Measurements from ENCODE around the gene RPL22. TPM values are rescaled to one million over a fixed set of nuclear protein-coding genes. Genes with fewer than 3 reads are reported as not detected.

The RPL22 gene
- total RNA-seq, 1 experiment from 2014 or later, result 309 TPM

DNA sequence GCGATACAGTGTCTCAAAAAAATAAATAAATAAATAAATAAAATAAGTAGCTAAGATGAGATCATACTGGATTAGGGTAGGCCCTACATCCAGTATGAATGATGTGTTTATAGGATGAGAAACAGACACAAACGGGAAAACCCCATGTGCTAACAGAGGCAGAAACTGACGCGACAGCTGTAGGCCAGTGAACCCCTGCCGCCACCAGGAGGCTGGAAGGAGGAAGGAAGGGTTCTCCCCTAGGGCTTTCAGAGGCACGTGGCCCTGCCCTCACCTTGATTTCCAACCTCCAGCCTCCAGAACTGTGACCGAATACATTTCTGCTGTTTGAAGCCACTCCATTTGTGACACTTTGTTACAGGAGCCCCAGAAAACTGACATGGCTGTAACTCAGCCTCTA lies 57.8 kb downstream of the RPL22 start:
- CTCF ChIA-PET, result interaction anchor here (0.9 kb wide), 1 partner anchor 66 kb away, joined by 5 read pairs; no protein-coding TSS in a partner anchor
- H3K9me3 ChIP-seq (ENCODE audit: control insufficient read depth, insufficient read depth, low read depth, low read length), result no peaks in the 10 kb centered on the region
- in situ Hi-C loops (cut with HindIII; ENCODE audit: low pct_unique_long_range_greater_than_20kb, low sequenced_read_pairs), result no loop called here

DNA sequence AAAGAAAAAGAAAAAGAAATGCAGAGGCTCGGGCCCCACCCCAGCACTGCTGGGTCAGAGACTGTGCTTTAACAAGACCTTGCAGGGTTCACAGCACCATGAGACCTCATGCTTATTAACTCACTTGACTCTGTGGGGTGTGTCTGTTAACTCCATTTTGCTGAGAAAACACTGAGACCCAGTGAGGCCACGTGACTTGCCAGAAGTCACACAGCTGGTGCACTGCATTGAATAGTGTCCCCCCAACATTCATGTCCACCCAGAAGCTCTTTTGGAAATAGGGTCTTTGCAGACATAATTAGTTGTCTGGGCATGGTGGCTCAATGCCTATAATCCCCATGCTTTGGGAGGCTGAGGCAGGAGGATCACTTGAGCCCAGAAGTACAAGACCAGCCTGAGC lies 59.0 kb downstream of the RPL22 start:
- ChIA-PET CTCF (no interaction called here), POLR2A (no interaction called here)
- in situ Hi-C loops (cut with HindIII; ENCODE audit: low pct_unique_long_range_greater_than_20kb, low sequenced_read_pairs) (no loop called here), intact Hi-C loops (cut with micrococcal nuclease; ENCODE audit: unreplicated experiment) (no loop called here)
- DNase-seq (ENCODE audit: low read depth, low spot score) (no peak), ATAC-seq (no peak)
- no peak overlapping the region for H3K4me3 ChIP-seq (ENCODE audit: low read depth in 2 of 2, low read length in 2 of 2)
- no peaks in the 10 kb centered on the region for H3K9me3 ChIP-seq (ENCODE audit: control insufficient read depth, insufficient read depth, low read depth, low read length)
- peaks cover 4% of the 10 kb centered on the region; the same call in 1 of the 2 replicates for H3K36me3 ChIP-seq (ENCODE audit: control insufficient read depth, insufficient read depth, low read length)
- TF ChIP-seq SIN3A (IDR thresholded peaks at IDR 0.05; ENCODE audit: borderline replicate concordance, insufficient read depth, low read depth, low read length) (no peak), TCF7L2 (IDR thresholded peaks at IDR 0.05; ENCODE audit: low read depth, low read length) (no peak), POLR2AphosphoS5 (IDR thresholded peaks at IDR 0.05; ENCODE audit: low read depth, low read length) (no peak)
- TF ChIP-seq, protein P1, sequence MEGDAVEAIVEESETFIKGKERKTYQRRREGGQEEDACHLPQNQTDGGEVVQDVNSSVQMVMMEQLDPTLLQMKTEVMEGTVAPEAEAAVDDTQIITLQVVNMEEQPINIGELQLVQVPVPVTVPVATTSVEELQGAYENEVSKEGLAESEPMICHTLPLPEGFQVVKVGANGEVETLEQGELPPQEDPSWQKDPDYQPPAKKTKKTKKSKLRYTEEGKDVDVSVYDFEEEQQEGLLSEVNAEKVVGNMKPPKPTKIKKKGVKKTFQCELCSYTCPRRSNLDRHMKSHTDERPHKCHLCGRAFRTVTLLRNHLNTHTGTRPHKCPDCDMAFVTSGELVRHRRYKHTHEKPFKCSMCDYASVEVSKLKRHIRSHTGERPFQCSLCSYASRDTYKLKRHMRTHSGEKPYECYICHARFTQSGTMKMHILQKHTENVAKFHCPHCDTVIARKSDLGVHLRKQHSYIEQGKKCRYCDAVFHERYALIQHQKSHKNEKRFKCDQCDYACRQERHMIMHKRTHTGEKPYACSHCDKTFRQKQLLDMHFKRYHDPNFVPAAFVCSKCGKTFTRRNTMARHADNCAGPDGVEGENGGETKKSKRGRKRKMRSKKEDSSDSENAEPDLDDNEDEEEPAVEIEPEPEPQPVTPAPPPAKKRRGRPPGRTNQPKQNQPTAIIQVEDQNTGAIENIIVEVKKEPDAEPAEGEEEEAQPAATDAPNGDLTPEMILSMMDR (IDR thresholded peaks at IDR 0.05), result no peak
- H3K27me3 ChIP-seq (ENCODE audit: control insufficient read depth, insufficient read depth, low read length), result no peaks in the 10 kb centered on the region
- no peaks in the 10 kb centered on the region for H3K4me1 ChIP-seq (ENCODE audit: control insufficient read depth, insufficient read depth, low read length)
- BruUV-seq (replicated peaks), result no TSS peak
- no peak overlapping the region for H3K27ac ChIP-seq (ENCODE audit: low read length)

More for the DNA sequence above, 57.8 kb downstream of the RPL22 start:
- Histone ChIP-seq H3K4me3 (ENCODE audit: low read depth in 2 of 2, low read length in 2 of 2) (no peak overlapping the region), H3K27me3 (ENCODE audit: control insufficient read depth, insufficient read depth, low read length) (no peaks in the 10 kb centered on the region), H3K4me1 (ENCODE audit: control insufficient read depth, insufficient read depth, low read length) (no peaks in the 10 kb centered on the region), H3K36me3 (ENCODE audit: control insufficient read depth, insufficient read depth, low read length) (peaks cover 4% of the 10 kb centered on the region; the same call in 1 of the 2 replicates), H3K27ac (ENCODE audit: low read length) (no peak overlapping the region)
- ATAC-seq (peak; percentile 70), DNase-seq (ENCODE audit: low read depth, low spot score) (no peak)
- BruUV-seq (replicated peaks), result no TSS peak
- intact Hi-C loops (cut with micrococcal nuclease; ENCODE audit: unreplicated experiment), result no loop called here
- TF ChIP-seq SIN3A (IDR thresholded peaks at IDR 0.05; ENCODE audit: borderline replicate concordance, insufficient read depth, low read depth, low read length) (no peak), TCF7L2 (IDR thresholded peaks at IDR 0.05; ENCODE audit: low read depth, low read length) (no peak), POLR2AphosphoS5 (IDR thresholded peaks at IDR 0.05; ENCODE audit: low read depth, low read length) (no peak)
- TF ChIP-seq, protein P2, sequence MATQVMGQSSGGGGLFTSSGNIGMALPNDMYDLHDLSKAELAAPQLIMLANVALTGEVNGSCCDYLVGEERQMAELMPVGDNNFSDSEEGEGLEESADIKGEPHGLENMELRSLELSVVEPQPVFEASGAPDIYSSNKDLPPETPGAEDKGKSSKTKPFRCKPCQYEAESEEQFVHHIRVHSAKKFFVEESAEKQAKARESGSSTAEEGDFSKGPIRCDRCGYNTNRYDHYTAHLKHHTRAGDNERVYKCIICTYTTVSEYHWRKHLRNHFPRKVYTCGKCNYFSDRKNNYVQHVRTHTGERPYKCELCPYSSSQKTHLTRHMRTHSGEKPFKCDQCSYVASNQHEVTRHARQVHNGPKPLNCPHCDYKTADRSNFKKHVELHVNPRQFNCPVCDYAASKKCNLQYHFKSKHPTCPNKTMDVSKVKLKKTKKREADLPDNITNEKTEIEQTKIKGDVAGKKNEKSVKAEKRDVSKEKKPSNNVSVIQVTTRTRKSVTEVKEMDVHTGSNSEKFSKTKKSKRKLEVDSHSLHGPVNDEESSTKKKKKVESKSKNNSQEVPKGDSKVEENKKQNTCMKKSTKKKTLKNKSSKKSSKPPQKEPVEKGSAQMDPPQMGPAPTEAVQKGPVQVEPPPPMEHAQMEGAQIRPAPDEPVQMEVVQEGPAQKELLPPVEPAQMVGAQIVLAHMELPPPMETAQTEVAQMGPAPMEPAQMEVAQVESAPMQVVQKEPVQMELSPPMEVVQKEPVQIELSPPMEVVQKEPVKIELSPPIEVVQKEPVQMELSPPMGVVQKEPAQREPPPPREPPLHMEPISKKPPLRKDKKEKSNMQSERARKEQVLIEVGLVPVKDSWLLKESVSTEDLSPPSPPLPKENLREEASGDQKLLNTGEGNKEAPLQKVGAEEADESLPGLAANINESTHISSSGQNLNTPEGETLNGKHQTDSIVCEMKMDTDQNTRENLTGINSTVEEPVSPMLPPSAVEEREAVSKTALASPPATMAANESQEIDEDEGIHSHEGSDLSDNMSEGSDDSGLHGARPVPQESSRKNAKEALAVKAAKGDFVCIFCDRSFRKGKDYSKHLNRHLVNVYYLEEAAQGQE (IDR thresholded peaks at IDR 0.05; ENCODE audit: insufficient read depth in 1 of 2, low read depth in 2 of 2, low read length in 1 of 2), result no peak
- TF ChIP-seq, protein P1 (IDR thresholded peaks at IDR 0.05), result no peak
- POLR2A ChIA-PET, result no interaction called here

Data from Panc1 (cell line).